Calu3 (cell line): ENCODE data around the gene SLC25A47. TPM values are rescaled to one million over a fixed set of nuclear protein-coding genes. Genes with fewer than 3 reads are reported as not detected.

Source experiments
- Bru-seq: library from RNA; stranded (reverse); fragments of 400-500 nt; gene quantifications from one replicate; lab custom pipeline; 2021; lab: Mats Ljungman, UMichigan
- BruChase-seq, 2 experiments: library from RNA; stranded (reverse); fragments of 400-500 nt; gene quantifications; one replicate each; lab custom pipeline; 2021; lab: Mats Ljungman, UMichigan
- BruUV-seq: library from RNA; stranded (reverse); fragments of 400-500 nt; replicated peaks from 2 replicates; lab custom pipeline; 2021; lab: Mats Ljungman, UMichigan
- CTCF ChIA-PET: fragments of 300-600 bp; sonication (Branson Sonifier 250); formaldehyde crosslinking; loops from one replicate; lab custom pipeline; 2022; ENCODE audit warnings: antibody characterized with exemption; lab: Charles Lee
- DNase-seq: peaks from one replicate; pipeline ENCODE4 v3.0.0; 2022
- H3K27ac Mint-ChIP-seq: one replicate; pipeline ENCODE4 v1.8.0; 2022; ENCODE audit warnings: mixed read lengths; ENCODE audit not compliant: unreplicated experiment
- H3K27me3 Mint-ChIP-seq: one replicate; pipeline ENCODE4 v1.8.0; 2022; ENCODE audit warnings: mixed read lengths; ENCODE audit not compliant: unreplicated experiment
- H3K36me3 Mint-ChIP-seq: one replicate; pipeline ENCODE4 v1.8.0; 2022; ENCODE audit warnings: mild to moderate bottlenecking, moderate library complexity, mixed read lengths; ENCODE audit not compliant: insufficient read depth, unreplicated experiment
- H3K4me1 Mint-ChIP-seq: one replicate; pipeline ENCODE4 v1.8.0; 2022; ENCODE audit warnings: mild to moderate bottlenecking, low read depth, mixed read lengths; ENCODE audit not compliant: unreplicated experiment
- H3K4me3 Mint-ChIP-seq: one replicate; pipeline ENCODE4 v1.8.0; 2022; ENCODE audit warnings: mild to moderate bottlenecking, low read depth, moderate library complexity, mixed read lengths; ENCODE audit not compliant: unreplicated experiment
- H3K9me3 Mint-ChIP-seq: one replicate; pipeline ENCODE4 v1.8.0; 2022; ENCODE audit warnings: low read depth, mixed read lengths; ENCODE audit not compliant: unreplicated experiment
- intact Hi-C: fragments of 100-400 bp; cut with micrococcal nuclease; formaldehyde crosslinking; loops from one replicate; pipeline ENCODE4 v1.10.0; 2022; ENCODE audit not compliant: unreplicated experiment
- long read RNA-seq: library from polyadenylated mRNA; stranded (forward); transcript quantifications from one replicate; pipeline ENCODE4 v2.0.0, GENCODE V29; 2022
- total RNA-seq: library from RNA; stranded (reverse); gene quantifications from 2 replicates; pipeline ENCODE4 v1.2.3, GENCODE V29; 2022
- TF ChIP-seq, protein P1 (sequence below): fragments of 200-600 bp; IDR thresholded peaks from one replicate; pipeline ENCODE4 v1.8.0; 2022; ENCODE audit warnings: antibody characterized with exemption; ENCODE audit not compliant: unreplicated experiment

SLC25A47 gene, protein sequence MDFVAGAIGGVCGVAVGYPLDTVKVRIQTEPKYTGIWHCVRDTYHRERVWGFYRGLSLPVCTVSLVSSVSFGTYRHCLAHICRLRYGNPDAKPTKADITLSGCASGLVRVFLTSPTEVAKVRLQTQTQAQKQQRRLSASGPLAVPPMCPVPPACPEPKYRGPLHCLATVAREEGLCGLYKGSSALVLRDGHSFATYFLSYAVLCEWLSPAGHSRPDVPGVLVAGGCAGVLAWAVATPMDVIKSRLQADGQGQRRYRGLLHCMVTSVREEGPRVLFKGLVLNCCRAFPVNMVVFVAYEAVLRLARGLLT
- not detected in 2 replicates for total RNA-seq
- not detected for Bru-seq, nascent RNA
- percentile 9 among the genes with signal in this experiment for BruChase-seq, experiment 1, labeled RNA remaining after a 6-hour chase
- BruChase-seq, experiment 2, labeled RNA remaining after a 2-hour chase: percentile 14 among the genes with signal in this experiment
- long read RNA-seq: 0 reads

DNA sequence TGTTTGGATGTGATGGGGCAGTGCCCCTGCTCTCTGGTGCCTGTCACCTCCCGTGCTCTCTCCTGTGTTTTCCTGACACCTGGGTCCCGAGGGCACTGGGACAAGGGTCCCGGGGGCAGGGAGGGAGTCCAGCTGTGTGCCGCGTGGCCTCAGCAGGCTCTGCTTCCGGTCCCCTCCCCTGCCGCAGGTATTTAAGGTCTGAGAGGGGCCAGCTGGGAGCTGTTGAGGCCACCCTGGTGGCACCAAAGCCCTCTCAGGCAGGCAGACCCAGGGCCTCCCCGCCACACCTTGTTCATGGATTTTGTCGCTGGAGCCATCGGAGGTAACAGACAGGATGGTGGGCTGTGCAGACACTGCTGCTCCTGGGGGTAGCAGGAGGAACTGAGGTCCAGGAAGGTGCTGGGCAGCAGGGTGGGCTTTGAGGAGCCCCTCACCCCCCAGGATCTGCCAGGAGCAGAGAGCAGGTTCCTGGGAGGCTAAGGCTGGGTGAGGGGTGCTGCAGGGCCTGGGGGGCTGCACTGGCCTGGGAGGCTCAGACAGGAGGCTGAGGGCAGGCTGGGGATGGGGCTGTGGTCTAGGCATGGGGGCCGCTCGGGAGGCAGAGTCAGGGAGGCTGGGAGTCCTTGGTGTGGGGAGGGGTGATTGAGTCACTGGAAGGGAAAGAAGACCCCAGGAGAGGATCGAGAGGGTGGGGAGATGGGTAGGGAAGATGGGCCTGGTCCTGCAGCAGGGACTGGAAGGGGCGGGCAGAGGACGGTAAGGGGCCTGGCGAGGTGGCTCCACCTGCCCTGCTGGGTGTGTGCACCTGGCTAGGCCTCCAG lies at the start of gene SLC25A47:
SLC25A47 (plus strand) TSS at position 219 of the 821 bp plus-strand sequence; CDS start at position 295, 76 bp downstream.
- CTCF ChIA-PET: no interaction called here
- Mint-ChIP-seq H3K27me3 (peaks cover 40% of the 10 kb centered on the region), H3K4me1 (no peaks in the 10 kb centered on the region), H3K9me3 (no peaks in the 10 kb centered on the region), H3K4me3 (no peak within 1 kb of the TSS), H3K36me3 (peaks cover 4% of the 10 kb centered on the region), H3K27ac (no peak within 1 kb of the TSS)
- intact Hi-C loops: no loop called here
- BruUV-seq: no TSS peak
- TF ChIP-seq, protein P1, sequence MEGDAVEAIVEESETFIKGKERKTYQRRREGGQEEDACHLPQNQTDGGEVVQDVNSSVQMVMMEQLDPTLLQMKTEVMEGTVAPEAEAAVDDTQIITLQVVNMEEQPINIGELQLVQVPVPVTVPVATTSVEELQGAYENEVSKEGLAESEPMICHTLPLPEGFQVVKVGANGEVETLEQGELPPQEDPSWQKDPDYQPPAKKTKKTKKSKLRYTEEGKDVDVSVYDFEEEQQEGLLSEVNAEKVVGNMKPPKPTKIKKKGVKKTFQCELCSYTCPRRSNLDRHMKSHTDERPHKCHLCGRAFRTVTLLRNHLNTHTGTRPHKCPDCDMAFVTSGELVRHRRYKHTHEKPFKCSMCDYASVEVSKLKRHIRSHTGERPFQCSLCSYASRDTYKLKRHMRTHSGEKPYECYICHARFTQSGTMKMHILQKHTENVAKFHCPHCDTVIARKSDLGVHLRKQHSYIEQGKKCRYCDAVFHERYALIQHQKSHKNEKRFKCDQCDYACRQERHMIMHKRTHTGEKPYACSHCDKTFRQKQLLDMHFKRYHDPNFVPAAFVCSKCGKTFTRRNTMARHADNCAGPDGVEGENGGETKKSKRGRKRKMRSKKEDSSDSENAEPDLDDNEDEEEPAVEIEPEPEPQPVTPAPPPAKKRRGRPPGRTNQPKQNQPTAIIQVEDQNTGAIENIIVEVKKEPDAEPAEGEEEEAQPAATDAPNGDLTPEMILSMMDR: no peak
- DNase-seq: no peak

DNA sequence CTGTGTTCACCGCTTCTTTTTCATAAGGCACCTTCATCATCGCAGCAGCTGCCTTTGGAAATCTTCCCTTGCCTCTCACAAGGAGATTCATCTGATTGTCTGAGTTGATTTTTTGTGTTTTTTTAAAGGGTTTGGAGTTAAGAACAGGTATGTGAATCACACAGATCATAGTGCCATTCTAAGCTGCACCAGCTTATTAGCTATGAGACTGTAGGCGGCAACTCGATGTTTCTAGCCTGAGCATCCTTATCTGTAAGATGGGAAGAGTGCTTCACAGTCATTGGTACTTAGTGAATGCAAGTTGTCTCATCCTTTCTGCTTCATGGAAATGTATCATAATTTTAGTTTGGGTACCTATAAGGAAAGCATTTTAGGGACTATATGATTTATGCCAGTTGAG lies 48.9 kb upstream of the SLC25A47 start:
- DNase-seq: no peak
- no peak overlapping the region for H3K4me3 Mint-ChIP-seq
- no peak overlapping the region for H3K27ac Mint-ChIP-seq
- no peaks in the 10 kb centered on the region for H3K27me3 Mint-ChIP-seq
- no peaks in the 10 kb centered on the region for H3K4me1 Mint-ChIP-seq
- TF ChIP-seq, protein P1: no peak
- peaks cover 16% of the 10 kb centered on the region for H3K36me3 Mint-ChIP-seq
- intact Hi-C loops: loop anchor here (10.0 kb wide), 1 partner anchor 101 kb away; the partner anchor contains the start of gene WDR25
- CTCF ChIA-PET: no interaction called here
- BruUV-seq: no TSS peak
- H3K9me3 Mint-ChIP-seq: no peaks in the 10 kb centered on the region

DNA sequence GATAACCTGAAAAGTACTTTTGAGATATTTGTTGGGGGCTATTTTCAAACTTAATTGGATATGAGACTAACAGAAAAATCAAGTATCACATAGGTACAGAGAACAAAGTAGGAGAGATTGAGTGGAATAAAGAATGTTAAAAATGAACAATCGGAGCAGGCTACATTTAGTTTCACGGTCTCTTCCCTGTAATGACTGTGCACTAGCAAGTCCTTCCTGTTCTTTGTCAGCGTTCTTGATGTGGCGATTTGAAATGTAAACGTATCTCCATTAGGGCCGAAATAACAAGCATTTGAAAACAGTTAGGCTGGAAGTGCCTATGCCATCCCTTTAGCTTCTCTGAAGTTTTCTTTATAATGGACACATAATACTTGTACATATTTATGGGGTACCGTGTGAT lies 47.9 kb upstream of the SLC25A47 start:
- Mint-ChIP-seq H3K36me3 (peaks cover 16% of the 10 kb centered on the region), H3K27me3 (no peaks in the 10 kb centered on the region), H3K4me3 (no peak overlapping the region), H3K4me1 (peaks cover 8% of the 10 kb centered on the region), H3K9me3 (no peaks in the 10 kb centered on the region), H3K27ac (no peak overlapping the region)
- no TSS peak for BruUV-seq
- no peak for DNase-seq
- TF ChIP-seq, protein P1: no peak
- CTCF ChIA-PET: no interaction called here
- intact Hi-C loops: loop anchor here (10.0 kb wide), 1 partner anchor 100 kb away; the partner anchor contains the start of gene WDR25

DNA sequence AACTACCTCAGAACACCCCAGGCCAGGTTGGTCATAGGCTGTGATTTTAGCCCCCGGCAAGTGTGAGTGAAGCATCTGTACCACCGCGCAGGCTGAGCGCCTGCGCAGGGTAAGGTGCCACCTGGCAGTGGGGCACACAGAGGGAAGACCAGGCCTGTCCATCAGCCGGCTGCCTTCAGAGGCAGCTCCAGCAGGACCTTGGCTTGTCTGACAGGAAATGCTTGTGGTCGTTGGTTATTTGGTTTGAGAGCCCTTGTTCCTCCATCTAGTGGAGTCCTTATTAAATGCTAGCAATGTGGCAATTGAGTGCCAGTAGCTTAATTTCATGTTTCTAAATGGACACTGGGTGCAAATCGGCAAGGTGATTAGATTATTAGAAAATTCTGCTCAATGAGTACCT lies 44.4 kb upstream of the SLC25A47 start:
- TF ChIP-seq, protein P1: no peak
- no peak overlapping the region for H3K4me3 Mint-ChIP-seq
- no TSS peak for BruUV-seq
- CTCF ChIA-PET: interaction anchor here (1.1 kb wide), 1 partner anchor 32 kb away, joined by 4 read pairs; no protein-coding TSS in a partner anchor
- H3K4me1 Mint-ChIP-seq: peaks cover 8% of the 10 kb centered on the region
- DNase-seq: no peak
- no peak overlapping the region for H3K27ac Mint-ChIP-seq
- no peaks in the 10 kb centered on the region for H3K9me3 Mint-ChIP-seq
- peaks cover 23% of the 10 kb centered on the region for H3K36me3 Mint-ChIP-seq
- no peaks in the 10 kb centered on the region for H3K27me3 Mint-ChIP-seq
- intact Hi-C loops: loop anchor here (10.0 kb wide), 1 partner anchor 96 kb away; the partner anchor contains the start of gene WDR25
